GM12892 (cell line): ENCODE data around the gene RALB.

ENCODE experiments used
- DNase-seq: peaks from one replicate; pipeline ENCODE4 v3.0.0; 2011; ENCODE audit not compliant: insufficient read length
- FAIRE-seq: peaks from 2 replicates; lab custom pipeline; 2011; peaks lifted over from hg19 to GRCh38; lab: Jason Lieb, UNC
- POLR2A ChIP-seq: IDR thresholded peaks from 2 replicates; pipeline ENCODE4 v1.6.1; 2011; ENCODE audit warnings: low read depth, low read length, control low read depth
- POLR2AphosphoS5 ChIP-seq: IDR thresholded peaks from 2 replicates; pipeline ENCODE4 v1.6.1; 2011; ENCODE audit warnings: low read depth, low read length, control low read depth
- TAF1 ChIP-seq: IDR thresholded peaks from 2 replicates; pipeline ENCODE4 v1.6.1; 2011; ENCODE audit warnings: low read depth, mild to moderate bottlenecking, control low read depth, low read length, borderline replicate concordance

RALB gene

GRCh38 chr2:120294008-120294340, 41.3 kb downstream of the RALB start:
- FAIRE-seq (peak; percentile 86), DNase-seq (peak; percentile 52)
- TF ChIP-seq POLR2A, result no peak
- TF ChIP-seq POLR2AphosphoS5, result no peak
- TF ChIP-seq TAF1, result no peak

- DNase-seq, result no peak
- TF ChIP-seq TAF1, result no peak
- TF ChIP-seq POLR2A, result no peak
- TF ChIP-seq POLR2AphosphoS5, result no peak
- FAIRE-seq, result no peak
These were observed 45.7 kb downstream of the RALB start for GRCh38 chr2:120298173-120298835.

- no peak for TF ChIP-seq TAF1
- no peak for TF ChIP-seq POLR2A
- no peak for TF ChIP-seq POLR2AphosphoS5
- FAIRE-seq, result no peak
- DNase-seq, result no peak
These were observed 46.4 kb downstream of the RALB start for GRCh38 chr2:120299004-120299403.

GRCh38 chr2:120299561-120299960, 46.9 kb downstream of the RALB start:
- DNase-seq (no peak), FAIRE-seq (no peak)
- TF ChIP-seq POLR2A (no peak), POLR2AphosphoS5 (no peak), TAF1 (no peak)

- FAIRE-seq (no peak), DNase-seq (no peak)
- TF ChIP-seq POLR2AphosphoS5 (no peak), TAF1 (no peak), POLR2A (no peak)
These were observed 47.7 kb downstream of the RALB start for GRCh38 chr2:120300385-120300784.

- TF ChIP-seq POLR2AphosphoS5, result no peak
- no peak for TF ChIP-seq TAF1
- no peak for TF ChIP-seq POLR2A
- no peak for DNase-seq
- no peak for FAIRE-seq
These were observed 48.6 kb downstream of the RALB start for GRCh38 chr2:120301284-120301683.

- FAIRE-seq, result no peak
- TF ChIP-seq TAF1 (no peak), POLR2A (no peak), POLR2AphosphoS5 (no peak)
- DNase-seq, result no peak
These were observed 49.6 kb downstream of the RALB start for GRCh38 chr2:120302301-120302700.

- TF ChIP-seq POLR2A (no peak), POLR2AphosphoS5 (no peak), TAF1 (no peak)
- no peak for FAIRE-seq
- DNase-seq, result no peak
These were observed 50.5 kb downstream of the RALB start for GRCh38 chr2:120303177-120303576.

- DNase-seq (no peak), FAIRE-seq (no peak)
- TF ChIP-seq TAF1 (no peak), POLR2A (no peak), POLR2AphosphoS5 (no peak)
These were observed 52.6 kb downstream of the RALB start for GRCh38 chr2:120305296-120305695.

- FAIRE-seq, result no peak
- no peak for DNase-seq
- TF ChIP-seq POLR2A (no peak), TAF1 (no peak), POLR2AphosphoS5 (no peak)
These were observed 53.4 kb downstream of the RALB start for GRCh38 chr2:120305937-120306490.

GRCh38 chr2:120307482-120307881, 54.8 kb downstream of the RALB start:
- no peak for DNase-seq
- FAIRE-seq, result peak; percentile 83
- no peak for TF ChIP-seq POLR2A
- TF ChIP-seq POLR2AphosphoS5, result no peak
- no peak for TF ChIP-seq TAF1

GRCh38 chr2:120308038-120308910, 55.6 kb downstream of the RALB start:
- DNase-seq (peak; percentile 46), FAIRE-seq (peak; percentile 87)
- TF ChIP-seq POLR2AphosphoS5 (no peak), TAF1 (no peak), POLR2A (no peak)
